HG03378 (cell line): ENCODE results near the gene RANBP3L.
"Not testable (repeated sequence)": the region's sequence is repeated elsewhere in the genome, so short reads cannot be mapped to it uniquely, and the experiment has no call there.

ENCODE experiments used
- ATAC-seq: cut with Tn5 transposase; IDR thresholded peaks from one replicate; pipeline ENCODE4 v1.9.1; 2021; ENCODE audit warnings: mild to moderate bottlenecking, moderate library complexity; ENCODE audit not compliant: unreplicated experiment

Gene RANBP3L

DNA sequence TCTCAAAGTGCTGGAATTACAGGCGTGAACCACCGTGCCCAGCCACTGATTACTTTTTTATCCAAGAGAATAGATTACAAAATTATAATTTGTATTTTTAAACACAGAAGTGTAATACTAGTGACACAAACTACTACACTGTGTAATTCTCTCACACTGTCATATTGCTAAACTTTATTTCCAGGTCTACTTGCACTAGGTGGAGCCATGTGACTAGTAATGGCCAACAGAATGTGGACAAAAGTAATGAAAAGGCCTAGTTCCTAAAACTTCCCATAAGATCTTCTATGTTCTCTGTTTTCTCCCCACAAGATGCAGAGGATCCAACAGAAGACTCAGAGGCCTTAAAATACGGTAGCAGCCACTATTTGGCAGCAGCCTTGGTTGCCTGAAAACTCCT is 87.3 kb downstream of the RANBP3L start:
- ATAC-seq: no peak

DNA sequence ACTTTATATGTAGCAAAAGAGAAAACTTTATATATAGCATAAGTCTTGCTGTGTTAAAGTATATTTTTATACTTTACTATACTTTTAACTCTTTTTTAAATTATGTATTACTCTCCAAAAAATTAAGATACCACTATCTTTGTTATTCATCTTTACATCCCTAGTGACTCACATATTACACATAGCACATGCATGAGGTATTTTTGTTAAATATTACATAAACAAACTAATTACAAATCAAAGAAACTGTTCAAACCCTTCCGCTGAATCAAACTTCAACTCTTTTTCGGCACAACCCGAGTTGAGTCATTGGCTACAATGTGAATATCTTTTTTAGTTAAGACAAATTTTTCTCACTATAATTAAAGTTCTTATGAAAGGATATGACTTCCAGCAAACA is 92.0 kb downstream of the RANBP3L start:
- no peak for ATAC-seq

DNA sequence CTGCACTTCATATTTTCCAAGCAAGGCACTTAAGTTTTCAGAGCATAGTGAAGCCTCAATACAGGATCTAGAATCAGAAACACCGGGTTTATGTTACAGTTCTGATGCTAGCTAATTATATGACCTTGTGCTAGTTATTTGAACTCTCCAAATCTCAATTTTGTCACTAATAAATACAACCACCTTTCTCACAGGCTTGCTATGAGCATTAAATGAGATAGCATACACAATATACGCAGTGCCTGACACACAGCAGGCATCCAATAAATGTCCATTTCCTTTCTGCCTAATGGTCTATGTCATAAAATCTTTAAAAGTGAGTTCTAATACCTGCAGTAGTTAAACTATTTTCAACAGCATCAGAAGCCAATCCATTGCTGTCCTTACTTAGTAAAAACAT is 92.9 kb downstream of the RANBP3L start:
- no peak for ATAC-seq

DNA sequence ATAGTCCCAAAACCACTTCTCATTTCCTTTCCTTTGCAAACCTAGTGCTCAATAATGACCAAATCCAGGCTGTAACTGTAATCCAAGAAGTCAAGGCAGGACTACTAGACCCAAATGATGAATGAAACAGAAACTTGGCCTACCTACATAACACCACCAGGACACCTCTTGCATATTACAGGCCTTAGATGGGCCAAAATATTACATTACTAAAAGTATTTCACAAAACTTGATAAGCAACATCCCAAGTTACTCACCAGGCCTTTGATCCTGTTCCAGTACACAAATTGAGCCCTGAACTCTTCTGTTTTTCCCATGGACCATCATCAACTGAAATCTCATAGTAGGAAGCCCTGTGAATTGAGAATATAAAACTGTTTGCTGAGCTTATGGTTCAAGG is 94.8 kb downstream of the RANBP3L start:
- no peak for ATAC-seq

DNA sequence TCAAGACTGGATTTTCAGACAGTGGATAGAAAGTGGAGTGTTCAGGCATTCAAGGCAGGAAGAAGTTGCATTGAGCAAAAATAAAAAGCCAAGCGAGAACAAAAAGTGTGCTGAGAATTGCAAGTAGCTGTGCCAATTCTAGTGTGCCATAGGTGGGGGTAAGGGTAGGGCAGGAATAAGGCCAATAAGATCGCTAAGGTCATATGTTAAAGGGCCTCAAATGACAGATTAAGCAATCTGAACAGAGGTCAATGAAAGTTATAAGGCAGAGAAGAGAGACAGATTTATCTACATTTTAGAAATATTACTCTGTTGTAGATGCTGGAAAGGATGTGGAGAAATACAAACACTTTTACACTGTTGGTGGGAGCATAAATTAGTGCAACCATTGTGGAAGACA is 96.4 kb downstream of the RANBP3L start:
- ATAC-seq: no peak

DNA sequence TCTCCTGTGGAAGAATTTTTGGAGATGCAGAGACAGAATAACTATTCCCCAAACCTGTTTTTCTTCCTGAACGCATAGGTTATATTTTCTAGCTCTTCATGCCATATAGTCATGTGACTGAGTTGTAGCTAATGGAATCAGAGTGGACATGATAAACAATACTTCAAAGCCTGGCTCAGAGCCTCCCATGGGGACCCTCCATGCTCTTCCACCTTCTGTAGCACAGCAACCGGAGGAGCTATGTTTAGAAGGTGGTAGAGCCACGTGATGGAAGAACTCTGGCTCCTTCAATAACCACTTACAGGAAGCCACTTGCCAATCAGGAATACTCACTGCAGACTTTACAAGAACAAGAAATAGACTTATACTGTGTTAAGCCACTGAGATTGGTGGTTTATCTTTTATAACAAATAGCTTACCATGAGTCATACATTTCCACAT is 99.2 kb downstream of the RANBP3L start:
- no peak for ATAC-seq

DNA sequence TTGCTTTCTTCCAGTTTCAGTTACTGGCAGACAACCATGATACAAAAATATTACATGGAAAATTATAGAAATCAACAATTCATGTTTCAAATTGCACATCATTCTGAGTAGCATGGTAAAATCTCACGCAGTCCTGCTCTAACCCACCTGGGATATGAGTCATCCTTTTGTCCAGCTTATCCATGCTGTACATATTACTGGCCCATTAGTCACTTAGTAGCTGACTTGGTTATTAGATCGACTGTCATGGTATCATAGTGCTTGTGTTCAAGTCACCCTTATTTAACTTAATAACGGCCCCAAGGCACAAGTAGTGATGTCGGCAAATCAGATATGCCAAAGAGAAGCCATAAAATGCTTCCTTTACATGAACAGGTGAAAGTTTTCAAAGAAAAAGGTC is 101.2 kb downstream of the RANBP3L start:
- no peak for ATAC-seq

DNA sequence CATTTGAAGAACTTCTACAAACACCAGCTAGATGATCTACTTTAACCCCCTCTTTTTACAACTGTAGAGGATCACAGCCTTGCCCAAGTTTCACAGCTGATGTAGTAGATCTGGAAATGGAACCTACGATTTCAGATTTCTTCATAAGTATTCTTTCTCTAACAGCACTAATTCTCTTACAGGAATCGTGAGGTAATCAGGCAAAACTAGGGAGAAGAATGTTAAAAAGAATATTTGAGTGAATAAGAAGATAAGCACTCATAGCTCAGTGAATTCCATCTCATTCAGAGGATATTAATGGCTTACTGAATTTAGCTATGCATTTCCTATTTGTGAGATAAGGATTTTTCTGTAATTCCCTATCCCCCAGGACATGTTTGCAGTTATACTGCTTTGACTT is 102.1 kb downstream of the RANBP3L start:
- ATAC-seq: no peak

DNA sequence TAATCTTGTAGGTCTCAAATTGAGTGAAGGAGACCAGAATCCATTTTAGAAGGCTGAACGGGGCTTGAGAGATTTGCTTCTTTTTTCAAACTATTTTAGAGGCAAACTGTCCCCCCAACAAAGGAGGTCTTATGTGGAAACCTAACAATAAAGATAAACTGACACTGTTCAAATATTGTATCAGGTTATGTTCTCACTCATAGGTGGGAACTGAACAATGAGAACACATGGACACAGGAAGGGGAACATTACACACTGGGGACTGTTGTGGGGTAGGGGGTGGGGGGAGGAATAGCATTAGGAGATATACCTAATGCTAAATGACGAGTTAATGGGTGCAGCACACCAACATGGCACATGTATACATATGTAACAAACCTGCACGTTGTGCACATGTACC is 102.9 kb downstream of the RANBP3L start:
- not testable (repeated sequence) for ATAC-seq
